HFFc6 (cell line): ENCODE data around the gene NAGS. TPM values are rescaled to one million over a fixed set of nuclear protein-coding genes. Genes with fewer than 3 reads are reported as not detected.

Source experiments
- DNase-seq: peaks from one replicate; pipeline ENCODE4 v3.0.0-alpha.2; 2018
- H3K27ac Mint-ChIP-seq: 2 replicates; pipeline ENCODE4 v1.8.0; 2020; ENCODE audit warnings: mild to moderate bottlenecking, mixed read lengths
- H3K27me3 Mint-ChIP-seq: 2 replicates; pipeline ENCODE4 v1.8.0; 2021; ENCODE audit warnings: mild to moderate bottlenecking, moderate library complexity, mixed read lengths; ENCODE audit not compliant: insufficient read depth
- H3K36me3 Mint-ChIP-seq: 2 replicates; pipeline ENCODE4 v1.8.0; 2021; ENCODE audit warnings: low read depth, mixed read lengths
- H3K4me1 Mint-ChIP-seq: 2 replicates; pipeline ENCODE4 v1.8.0; 2020; ENCODE audit warnings: low read depth, mixed read lengths
- H3K4me3 Mint-ChIP-seq: 2 replicates; pipeline ENCODE4 v1.8.0; 2020; ENCODE audit warnings: mild to moderate bottlenecking, moderate library complexity, mixed read lengths
- H3K9me3 Mint-ChIP-seq: 2 replicates; pipeline ENCODE4 v1.8.0; 2020; ENCODE audit warnings: mild to moderate bottlenecking, mixed read lengths
- CTCF ChIP-seq: fragments of 200-600 bp; sonication (generic); IDR thresholded peaks from 2 replicates; pipeline ENCODE4 v1.5.0; 2021; ENCODE audit warnings: antibody characterized with exemption, mild to moderate bottlenecking
- total RNA-seq, 6 experiments: library from RNA; stranded (reverse); fragmentation: NEBNext Ultra II Directional; extraction: Animal tissue kit (Norgen Biotek cat#: 25700); gene quantifications; 2 replicates in 1 of 6; 3 replicates in 5 of 6; pipeline ENCODE4 v1.2.3, GENCODE V29; 2021

Gene NAGS
- total RNA-seq, 6 experiments from 2014 or later = 0.63 to 1.1 (median 0.91) TPM

- no peaks in the 10 kb centered on the region for H3K9me3 Mint-ChIP-seq
- no peak for DNase-seq
- no peak overlapping the region for H3K4me3 Mint-ChIP-seq
- H3K36me3 Mint-ChIP-seq = no peaks in the 10 kb centered on the region
- no peaks in the 10 kb centered on the region; the same call in 1 of the 2 replicates for H3K27me3 Mint-ChIP-seq
- TF ChIP-seq CTCF = no peak
- peaks cover 45% of the 10 kb centered on the region for H3K4me1 Mint-ChIP-seq
- H3K27ac Mint-ChIP-seq = peak overlapping the region; percentile 70
Observed at GRCh38 chr17:44001461-44001920, 2.9 kb upstream of the NAGS start.

- Mint-ChIP-seq H3K4me3 (no peak overlapping the region), H3K27me3 (peaks cover 2% of the 10 kb centered on the region)
Observed at GRCh38 chr17:44002141-44002848, 2.1 kb upstream of the NAGS start.

GRCh38 chr17:44004761-44005526 is 522 bp downstream of the NAGS start:
- Mint-ChIP-seq H3K4me3 (no peak overlapping the region), H3K36me3 (0 out of 2 replicates have a peak, but pooled peaks cover 3% of the 10 kb centered on the region), H3K27me3 (peaks cover 4% of the 10 kb centered on the region), H3K9me3 (no peaks in the 10 kb centered on the region), H3K27ac (no peak overlapping the region), H3K4me1 (peaks cover 53% of the 10 kb centered on the region)
- TF ChIP-seq CTCF = no peak
- no peak for DNase-seq

More at GRCh38 chr17:44002141-44002848, 2.1 kb upstream of the NAGS start:
- peak overlapping the region; percentile 70 for H3K27ac Mint-ChIP-seq
- no peak for TF ChIP-seq CTCF
- peak; percentile 76 for DNase-seq
- peaks cover 45% of the 10 kb centered on the region for H3K4me1 Mint-ChIP-seq
- no peaks in the 10 kb centered on the region for H3K36me3 Mint-ChIP-seq
- H3K9me3 Mint-ChIP-seq = no peaks in the 10 kb centered on the region

GRCh38 chr17:44005527-44006271 is 1.3 kb downstream of the NAGS start:
- Mint-ChIP-seq H3K4me1 (peaks cover 47% of the 10 kb centered on the region), H3K27ac (peak overlapping the region; percentile 84), H3K36me3 (0 out of 2 replicates have a peak, but pooled peaks cover 3% of the 10 kb centered on the region), H3K9me3 (no peaks in the 10 kb centered on the region), H3K4me3 (peak overlapping the region; percentile 90), H3K27me3 (peaks cover 4% of the 10 kb centered on the region)
- peak; percentile 48; the same call in 1 of the 2 replicates for TF ChIP-seq CTCF
- no peak for DNase-seq

GRCh38 chr17:44006272-44006597 is 1.8 kb downstream of the NAGS start:
- DNase-seq = no peak
- H3K4me1 Mint-ChIP-seq = peaks cover 47% of the 10 kb centered on the region
- H3K4me3 Mint-ChIP-seq = peak overlapping the region; percentile 90
- no peak for TF ChIP-seq CTCF
- no peaks in the 10 kb centered on the region for H3K9me3 Mint-ChIP-seq
- 0 out of 2 replicates have a peak, but pooled peaks cover 3% of the 10 kb centered on the region for H3K36me3 Mint-ChIP-seq
- peak overlapping the region; percentile 84 for H3K27ac Mint-ChIP-seq
- H3K27me3 Mint-ChIP-seq = peaks cover 4% of the 10 kb centered on the region
